CMK (cell line): ENCODE results near the gene GJB5.

ENCODE experiments used
- DNase-seq: peaks from one replicate; pipeline ENCODE4 v3.0.0-alpha.2; 2010; ENCODE audit warnings: low read depth

Gene GJB5

DNA sequence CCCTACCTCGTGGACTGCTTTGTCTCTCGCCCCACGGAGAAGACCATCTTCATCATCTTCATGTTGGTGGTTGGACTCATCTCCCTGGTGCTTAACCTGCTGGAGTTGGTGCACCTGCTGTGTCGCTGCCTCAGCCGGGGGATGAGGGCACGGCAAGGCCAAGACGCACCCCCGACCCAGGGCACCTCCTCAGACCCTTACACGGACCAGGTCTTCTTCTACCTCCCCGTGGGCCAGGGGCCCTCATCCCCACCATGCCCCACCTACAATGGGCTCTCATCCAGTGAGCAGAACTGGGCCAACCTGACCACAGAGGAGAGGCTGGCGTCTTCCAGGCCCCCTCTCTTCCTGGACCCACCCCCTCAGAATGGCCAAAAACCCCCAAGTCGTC, 39.9 kb downstream of the GJB5 start:
- DNase-seq: no peak

DNA sequence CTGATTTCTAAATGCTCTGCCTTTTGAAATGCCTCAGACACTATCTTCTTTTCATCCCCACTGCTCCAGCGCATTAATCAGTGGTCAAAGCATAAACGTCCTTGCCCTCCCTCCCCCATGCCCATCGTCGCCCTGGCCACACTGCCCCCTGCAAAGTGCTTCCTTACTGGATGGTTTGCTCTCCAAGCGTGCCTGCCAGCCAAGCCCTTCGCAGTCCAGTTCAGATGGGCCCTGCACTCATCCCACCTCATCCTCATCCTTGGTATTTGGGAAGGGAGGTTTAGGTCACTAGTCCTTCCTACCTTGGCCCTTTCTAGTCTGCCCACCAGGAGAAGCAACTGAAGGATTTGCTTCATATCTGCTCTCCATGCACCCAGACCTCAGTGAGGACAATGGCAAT, 41.1 kb downstream of the GJB5 start:
- no peak for DNase-seq

- DNase-seq: no peak
Observed at GRCh38 chr1:34796990-34797389, 42.1 kb downstream of the GJB5 start.

DNA sequence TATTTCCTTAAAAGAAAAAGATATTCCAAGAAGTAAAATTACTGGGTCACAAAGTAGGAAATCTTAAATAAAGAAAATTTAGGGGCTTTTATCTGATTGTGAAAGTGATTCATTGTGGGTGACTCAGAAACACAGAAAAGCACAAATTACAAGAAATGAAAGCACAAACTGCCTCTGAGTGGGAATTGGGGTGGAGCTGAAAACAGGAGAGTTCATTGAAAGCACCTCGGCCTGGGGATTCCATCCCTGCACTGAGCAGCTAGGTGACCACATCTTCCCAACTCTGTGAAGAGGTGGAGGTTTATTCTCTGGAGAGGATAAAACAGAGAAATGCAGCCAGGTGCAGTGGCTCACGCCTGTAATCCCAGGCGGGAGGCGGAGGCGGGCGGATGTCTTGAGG, 45.4 kb downstream of the GJB5 start:
- no peak for DNase-seq

- DNase-seq: no peak
Observed at GRCh38 chr1:34803770-34804169, 48.9 kb downstream of the GJB5 start.

DNA sequence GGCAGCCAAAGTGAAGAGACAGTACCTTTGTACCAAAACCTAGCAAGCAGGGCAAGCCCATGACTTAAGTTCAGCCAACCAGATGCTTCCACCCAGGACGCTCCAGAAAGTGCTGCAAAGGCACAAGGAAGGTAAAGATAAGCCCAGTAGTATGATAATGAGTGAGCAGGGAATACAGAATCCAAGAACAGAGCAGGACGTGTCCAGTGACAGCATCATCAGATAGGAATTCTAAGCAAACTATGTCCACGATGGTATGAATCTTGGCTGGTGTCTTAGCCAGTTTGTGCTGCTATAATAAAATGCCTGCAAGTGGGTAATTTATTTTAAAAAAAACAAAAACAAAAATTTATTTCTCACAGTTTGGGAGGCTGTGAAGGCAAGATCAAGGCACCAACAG, 51.5 kb downstream of the GJB5 start:
- no peak for DNase-seq
